Measurements from ENCODE around the gene TMTC2.

GRCh38 chr12:82745063-82745674 lies 58.5 kb downstream of the TMTC2 start:
- no peak for TF ChIP-seq CTCF (IDR thresholded peaks at IDR 0.05; ENCODE audit: poor library complexity)
- no peak for TF ChIP-seq EZH2 (IDR thresholded peaks at IDR 0.05; ENCODE audit: borderline replicate concordance)
- TF ChIP-seq EZH2phosphoT487 (IDR thresholded peaks at IDR 0.05; ENCODE audit: low read depth, severe bottlenecking, unreplicated experiment): no peak

Data from hepatocyte (in vitro differentiated cells).